Activated naive CD4-positive, alpha-beta T cell treated with Interleukin-2 at 50 U/mL for 16 hours (primary cell): ENCODE data around the gene C4A.
"Not testable (repeated sequence)": the region's sequence is repeated elsewhere in the genome, so short reads cannot be mapped to it uniquely, and the experiment has no call there.

Experiments
- DNase-seq: peaks from one replicate; pipeline ENCODE4 v3.0.0-alpha.2; 2020

C4A gene

DNA sequence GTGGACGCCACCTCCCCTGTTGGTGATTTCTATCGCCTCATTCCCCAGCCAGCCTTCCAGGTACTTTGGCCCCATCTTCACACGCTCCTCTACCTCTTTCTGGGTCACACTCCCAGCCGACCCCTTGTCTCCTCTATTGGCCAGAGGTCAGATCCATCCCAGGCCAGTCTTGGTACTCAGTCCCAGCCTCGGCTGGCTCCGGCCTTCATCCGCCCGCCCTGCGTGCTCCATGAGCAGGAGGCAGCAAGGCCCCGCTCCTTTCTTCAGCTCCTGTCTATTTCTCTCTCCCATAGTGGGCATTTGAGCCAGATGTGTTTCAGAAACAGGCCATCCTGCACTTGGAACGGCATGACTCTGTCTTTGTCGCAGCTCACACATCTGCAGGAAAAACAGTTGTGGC lies 20.2 kb upstream of the C4A start:
- DNase-seq, result no peak

DNA sequence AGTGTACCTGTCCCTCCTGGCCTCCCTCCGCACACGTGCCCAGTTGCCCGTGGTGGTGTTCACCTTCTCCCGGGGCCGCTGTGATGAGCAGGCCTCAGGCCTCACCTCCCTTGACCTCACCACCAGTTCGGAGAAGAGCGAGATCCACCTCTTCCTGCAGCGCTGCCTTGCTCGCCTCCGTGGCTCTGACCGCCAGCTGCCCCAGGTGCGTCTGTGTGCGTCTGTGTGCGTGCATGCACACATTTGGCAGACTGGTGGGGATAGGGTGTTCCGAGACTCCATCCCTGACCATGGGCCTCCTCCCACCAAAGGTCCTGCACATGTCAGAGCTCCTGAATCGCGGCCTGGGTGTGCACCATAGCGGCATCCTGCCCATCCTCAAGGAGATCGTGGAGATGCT lies 17.9 kb upstream of the C4A start:
- DNase-seq, result no peak

DNA sequence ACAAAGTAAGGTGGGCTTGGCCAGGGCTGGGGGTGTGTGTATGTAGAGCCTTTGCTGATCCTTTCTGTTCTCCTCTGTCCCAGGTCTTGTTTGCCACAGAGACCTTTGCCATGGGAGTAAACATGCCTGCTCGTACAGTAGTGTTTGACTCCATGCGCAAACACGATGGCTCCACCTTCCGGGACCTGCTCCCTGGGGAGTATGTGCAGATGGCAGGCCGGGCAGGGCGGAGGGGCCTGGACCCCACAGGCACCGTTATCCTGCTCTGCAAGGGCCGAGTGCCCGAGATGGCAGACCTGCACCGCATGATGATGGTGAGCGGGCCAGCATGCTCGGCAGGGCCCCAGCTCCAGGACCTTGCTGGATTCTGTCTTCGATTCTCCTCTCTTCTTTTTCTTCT lies 16.2 kb upstream of the C4A start:
- DNase-seq, result no peak

DNA sequence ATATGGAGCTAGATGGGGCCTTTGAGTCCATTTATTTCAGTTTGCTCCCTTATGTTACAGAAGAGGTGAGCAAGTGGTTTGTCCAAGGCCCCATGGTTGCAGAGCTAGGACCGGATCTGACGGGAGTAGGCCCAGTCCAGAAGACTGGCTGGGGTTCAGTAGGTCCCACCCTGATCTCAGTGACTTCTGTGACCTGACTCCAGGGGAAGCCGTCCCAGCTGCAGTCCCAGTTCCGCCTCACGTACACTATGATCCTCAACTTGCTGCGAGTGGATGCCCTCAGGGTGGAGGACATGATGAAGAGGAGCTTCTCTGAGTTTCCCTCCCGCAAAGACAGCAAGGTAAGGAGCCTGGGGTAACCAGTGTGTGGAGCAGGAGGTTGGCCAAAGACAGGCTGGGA lies 15.4 kb upstream of the C4A start:
- no peak for DNase-seq

DNA sequence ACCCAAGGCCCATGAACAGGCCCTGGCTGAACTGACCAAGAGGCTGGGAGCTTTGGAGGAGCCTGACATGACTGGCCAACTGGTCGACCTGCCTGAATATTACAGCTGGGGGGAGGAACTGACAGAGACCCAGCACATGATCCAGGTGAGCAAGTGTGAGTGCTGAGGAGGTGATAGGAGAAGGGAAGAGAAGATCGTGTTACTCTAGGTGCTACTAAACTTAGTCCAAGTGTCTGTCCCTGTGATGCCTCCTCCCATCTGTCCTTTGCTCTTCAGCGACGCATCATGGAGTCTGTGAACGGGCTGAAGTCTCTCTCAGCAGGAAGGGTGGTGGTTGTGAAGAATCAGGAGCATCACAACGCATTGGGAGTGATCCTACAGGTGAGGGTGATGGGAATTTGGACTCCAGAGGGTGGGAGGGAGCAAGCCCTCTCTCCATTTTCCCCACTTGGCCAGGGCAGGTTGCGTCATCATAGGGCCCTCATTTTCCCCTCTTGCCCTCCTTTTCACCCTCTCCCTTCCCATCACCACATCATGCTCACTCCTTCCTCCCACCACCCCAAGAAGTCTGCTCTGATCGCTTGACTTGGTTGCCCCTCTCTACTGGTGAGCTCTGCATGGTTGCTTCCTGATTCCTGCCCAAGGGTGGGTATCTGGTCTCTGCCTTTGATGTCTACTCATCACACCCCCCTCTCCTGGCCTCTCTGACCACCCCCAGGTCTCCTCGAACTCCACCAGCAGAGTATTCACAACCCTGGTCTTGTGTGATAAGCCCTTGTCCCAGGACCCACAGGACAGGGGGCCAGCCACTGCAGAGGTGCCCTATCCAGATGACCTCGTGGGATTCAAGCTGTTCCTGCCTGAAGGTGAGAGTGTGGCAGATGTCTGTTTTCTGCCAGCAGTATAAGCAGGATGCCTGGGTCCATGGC lies 14.6 kb upstream of the C4A start:
- DNase-seq, result no peak

- DNase-seq, result no peak
Observed at GRCh38 chr6:31967926-31968320, 13.9 kb upstream of the C4A start.

- no peak for DNase-seq
Observed at GRCh38 chr6:31968326-31968725, 13.5 kb upstream of the C4A start.

GRCh38 chr6:31968791-31969711 lies 12.8 kb upstream of the C4A start:
- DNase-seq, result no peak

GRCh38 chr6:31969712-31970603 lies 11.9 kb upstream of the C4A start:
- no peak for DNase-seq

DNA sequence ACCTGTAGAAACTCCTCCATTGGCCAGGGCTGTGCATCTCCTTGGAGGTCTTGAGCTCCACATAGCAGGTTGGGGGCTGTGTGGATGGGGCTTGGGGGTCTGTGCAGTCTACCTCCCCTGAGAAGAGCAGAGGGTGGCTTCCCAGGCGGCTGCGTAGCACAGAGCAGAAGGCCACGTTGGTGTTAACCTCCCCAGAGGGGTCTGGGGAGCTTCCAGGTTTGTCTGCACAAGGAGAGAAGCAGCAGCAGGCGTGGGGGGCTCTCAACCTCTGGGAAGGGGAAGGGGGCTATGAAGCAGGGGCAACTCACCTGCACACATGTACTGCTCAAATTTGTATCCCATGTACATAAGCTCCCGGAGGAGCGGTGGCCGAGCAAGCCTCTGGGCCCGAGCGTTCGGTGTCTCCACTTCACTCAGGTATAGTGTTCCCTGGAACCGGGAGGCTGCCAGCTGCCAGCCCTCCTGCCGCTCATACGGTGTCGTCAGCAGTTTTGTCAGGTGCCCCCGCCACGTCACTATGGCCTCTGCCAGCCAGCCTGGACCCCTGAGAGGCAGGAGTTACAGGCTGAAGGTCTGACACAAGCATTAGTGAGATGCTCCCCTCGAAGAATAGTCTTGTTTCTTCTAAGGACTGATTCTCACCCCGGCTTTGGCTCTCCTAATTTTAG lies 11.1 kb upstream of the C4A start:
- no peak for DNase-seq

DNA sequence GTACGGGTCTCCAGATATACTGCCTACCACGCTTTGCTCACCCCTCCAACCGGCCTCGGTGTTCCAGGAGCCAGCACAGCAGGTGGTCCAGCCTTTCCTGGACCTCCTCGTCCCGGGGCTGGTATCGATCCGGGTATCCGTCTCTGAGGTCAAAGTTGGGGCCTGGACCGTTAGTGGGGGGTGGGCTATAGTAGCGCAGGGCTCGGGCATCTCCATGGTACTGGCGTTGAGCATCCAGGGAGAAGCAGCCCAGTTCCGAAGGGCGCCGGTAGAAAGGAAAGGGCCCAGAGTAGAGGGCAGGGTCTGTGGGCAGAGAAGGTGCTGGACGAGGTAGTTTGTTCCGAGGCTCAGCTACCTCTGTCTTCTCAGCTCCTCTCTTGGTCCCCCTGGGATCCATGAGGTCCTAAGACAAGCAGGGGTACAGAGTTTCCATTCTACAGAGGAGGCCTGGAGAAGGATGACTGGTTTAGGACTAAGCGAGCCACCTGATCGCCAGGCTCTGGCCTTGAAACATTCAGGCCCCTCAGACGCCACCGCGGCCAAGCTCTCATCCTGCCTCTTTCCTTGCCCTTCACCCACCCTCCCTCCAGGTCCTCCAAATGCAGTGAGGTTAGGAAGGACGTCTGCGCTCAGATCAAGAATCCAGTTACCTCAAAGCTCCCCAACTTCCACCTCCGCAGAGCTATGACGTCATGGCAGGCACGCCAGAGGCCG lies 10.4 kb upstream of the C4A start:
- DNase-seq, result no peak

GRCh38 chr6:31971993-31972708 lies 9.7 kb upstream of the C4A start, which contains the start of gene DXO:
Gene DXO, minus strand, starts transcription at chr6:31972138. Its CDS starts 463 bp downstream, at chr6:31971675.
- peak; percentile 97 for DNase-seq

DNA sequence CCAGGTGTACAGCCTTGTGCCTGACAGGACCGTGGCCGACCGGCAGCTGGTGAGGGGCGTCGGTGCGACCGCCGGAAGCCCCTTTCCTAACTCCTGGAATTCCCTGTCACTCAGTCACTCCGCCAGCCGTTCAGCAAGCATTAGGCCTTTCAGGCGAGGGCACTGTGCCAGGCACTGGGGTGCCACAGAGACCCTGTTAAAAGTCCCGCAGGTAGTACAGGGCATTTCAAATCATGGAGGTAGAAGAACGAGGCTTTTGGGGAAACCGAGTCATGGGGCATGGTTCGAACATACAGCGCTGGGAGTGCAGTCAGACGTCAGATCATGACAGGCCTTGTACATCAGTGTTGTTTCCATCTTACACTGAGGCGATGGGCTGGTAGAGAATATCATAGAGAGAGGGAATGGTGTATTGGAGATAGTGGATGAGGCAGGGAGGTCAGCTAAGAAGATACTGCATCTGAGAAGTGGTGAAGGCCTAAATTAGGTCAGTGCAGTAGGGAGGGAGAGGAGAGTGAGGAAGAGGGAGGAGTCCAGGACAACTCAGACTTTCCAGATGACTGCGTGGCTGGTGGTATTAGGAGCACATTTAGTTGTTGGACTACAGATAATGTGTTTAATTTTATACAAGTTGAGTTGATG lies 9.0 kb upstream of the C4A start:
- peak; percentile 26 for DNase-seq

GRCh38 chr6:31976065-31976464 lies 5.8 kb upstream of the C4A start:
- not testable (repeated sequence) for DNase-seq

DNA sequence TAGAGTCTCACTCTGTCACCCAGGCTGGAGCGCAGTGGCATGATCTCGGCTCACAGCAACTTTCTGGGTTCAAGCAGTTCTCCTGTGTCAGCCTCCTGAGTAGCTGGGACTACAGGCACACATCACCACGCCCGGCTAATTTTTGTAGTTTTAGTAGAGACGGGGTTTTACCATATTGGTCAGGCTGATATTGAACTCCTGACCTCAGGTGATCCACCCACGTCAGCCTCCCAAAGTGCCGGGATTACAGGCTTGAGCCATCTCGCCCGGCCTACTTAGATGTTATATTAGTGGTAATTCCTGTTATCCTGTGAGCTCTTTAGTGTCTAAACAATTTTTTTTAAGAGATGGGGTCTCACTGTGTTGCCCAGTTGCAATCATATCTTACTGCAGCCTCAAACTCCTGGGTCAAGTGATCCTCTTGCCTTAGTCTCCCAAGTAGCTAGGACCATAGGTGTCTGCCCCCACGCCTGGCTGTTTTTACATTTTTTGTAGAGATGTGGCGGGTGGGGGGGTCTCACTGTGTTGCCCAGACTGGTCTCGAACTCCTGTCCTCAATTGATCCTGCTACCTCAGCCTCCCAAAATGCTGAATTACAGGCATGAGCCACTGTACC lies 3.9 kb upstream of the C4A start:
- no peak for DNase-seq

DNA sequence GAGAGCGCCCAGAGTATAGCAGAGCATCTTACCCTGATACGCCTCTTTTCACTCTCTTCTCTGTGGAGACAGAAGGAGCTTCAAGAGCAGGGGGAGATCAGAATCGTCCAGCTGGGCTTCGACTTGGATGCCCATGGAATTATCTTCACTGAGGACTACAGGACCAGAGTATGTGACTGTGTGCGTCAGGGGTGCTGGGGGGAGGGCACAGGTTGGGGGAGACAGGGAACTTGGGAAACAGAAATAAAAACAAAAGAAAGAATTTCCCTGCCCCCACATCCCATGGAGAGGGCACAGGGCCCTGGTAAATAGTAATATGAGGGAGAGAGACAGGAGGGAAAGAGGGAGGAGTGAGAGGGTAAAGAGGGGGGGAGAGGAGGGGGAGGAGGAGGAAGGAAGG lies 3.0 kb upstream of the C4A start:
- no peak for DNase-seq

GRCh38 chr6:31979238-31979898 lies 2.5 kb upstream of the C4A start:
- no peak for DNase-seq

DNA sequence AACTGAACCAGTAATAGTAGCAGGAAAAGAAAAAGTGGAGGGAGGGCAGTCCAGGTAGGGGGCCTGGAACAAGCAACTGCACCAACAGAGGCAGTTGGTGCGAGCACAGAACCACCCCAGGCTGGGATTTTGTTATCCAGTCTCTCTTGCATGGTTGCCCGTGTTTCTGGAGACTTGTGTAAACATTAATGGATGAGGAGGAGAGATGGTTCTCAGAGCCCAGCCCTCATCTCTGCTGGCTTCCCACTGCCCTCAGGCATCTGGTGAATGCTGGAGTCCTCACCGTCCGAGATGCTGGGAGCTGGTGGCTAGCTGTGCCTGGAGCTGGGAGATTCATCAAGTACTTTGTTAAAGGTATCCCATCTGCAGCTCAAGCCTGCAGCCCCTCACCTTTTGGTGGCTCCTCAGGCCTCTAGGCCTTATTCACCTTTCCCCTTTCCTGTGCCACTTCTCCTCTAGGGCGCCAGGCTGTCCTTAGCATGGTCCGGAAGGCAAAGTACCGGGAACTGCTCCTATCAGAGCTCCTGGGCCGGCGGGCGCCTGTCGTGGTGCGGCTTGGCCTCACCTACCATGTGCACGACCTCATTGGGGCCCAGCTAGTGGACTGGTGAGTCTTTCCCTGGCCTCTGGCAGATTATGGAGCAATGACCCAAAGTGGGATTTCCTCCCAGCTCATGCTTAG lies 1.5 kb upstream of the C4A start:
- not testable (repeated sequence) for DNase-seq

DNA sequence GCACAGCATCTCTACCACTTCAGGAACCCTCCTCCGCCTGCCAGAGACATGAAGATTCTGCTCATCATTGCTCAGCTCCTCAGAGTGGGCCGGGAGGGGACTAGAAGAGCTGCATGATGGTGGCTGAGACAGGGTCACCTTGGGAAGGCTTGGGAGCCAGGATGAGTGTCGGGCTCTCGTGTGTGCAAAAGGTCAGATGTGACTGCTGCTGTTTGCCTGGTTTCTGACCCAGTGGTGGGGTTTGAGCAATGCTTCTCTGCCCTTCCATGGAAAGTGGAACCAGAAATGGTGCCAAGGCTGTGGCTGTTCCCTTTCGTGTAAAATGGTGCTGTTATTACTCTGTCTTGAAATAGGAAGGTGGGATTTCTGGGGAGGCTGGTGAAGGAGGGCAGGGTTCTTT lies 859 bp upstream of the C4A start:
- not testable (repeated sequence) for DNase-seq
